ENCODE measurements around the gene GSTO1.
A peak's percentile ranks its signal among the peaks of the same experiment; 100 is the strongest.
"Not testable (repeated sequence)": the region's sequence is repeated elsewhere in the genome, so short reads cannot be mapped to it uniquely, and the experiment has no call there.

The GSTO1 gene

GRCh38 chr10:104254493-104255310 is at the start of gene GSTO1:
GSTO1 (plus strand) TSS chr10:104254892; CDS start chr10:104254929, 37 bp downstream.
- DNase-seq, result no peak

DNA sequence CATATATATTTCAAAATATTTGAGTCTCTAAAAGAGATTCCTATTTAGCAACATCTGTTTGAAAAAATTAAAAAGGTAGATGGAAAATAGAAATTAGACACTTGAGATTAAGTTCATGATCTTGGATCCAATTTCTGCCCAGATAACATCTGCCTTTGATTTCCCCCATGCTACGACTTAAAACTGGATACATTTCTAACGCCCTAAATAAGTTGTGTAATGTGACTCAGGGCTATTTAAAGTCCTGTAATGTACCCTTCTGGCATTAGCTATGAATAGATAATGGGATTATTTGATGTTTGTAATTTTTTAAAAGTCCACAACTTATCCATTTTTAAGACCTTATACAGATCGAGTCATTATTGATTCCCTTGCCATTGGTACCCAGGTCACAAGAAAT is 46.0 kb upstream of the GSTO1 start:
- DNase-seq, result no peak

DNA sequence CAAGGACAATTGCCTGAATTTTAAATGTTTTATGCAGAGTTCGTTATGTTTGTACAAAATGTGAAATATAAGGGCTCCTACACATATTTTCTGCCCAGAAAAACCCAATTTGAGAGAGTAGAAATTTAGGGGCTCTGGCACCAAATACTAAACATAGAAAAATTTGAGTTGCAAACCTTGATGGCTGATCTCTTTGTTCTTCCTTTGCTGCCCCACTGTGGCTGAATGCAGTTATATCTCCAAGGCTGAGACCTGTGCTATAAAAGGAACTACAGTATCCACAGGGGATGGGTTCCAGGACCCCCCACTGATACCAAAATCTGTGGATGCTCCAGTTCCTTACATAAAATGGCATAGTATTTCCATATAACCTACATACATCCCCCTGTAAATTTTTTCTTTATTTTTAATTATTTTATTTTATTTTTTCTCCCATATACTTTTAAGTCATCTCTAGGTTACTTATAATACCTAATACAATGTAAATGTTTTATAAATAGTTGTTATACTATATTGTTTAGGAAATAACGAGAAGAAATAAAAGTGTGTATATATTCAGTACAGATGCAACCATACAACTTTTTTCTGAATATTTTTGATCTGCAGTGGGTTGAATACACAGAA is 45.0 kb upstream of the GSTO1 start:
- DNase-seq, result no peak

DNA sequence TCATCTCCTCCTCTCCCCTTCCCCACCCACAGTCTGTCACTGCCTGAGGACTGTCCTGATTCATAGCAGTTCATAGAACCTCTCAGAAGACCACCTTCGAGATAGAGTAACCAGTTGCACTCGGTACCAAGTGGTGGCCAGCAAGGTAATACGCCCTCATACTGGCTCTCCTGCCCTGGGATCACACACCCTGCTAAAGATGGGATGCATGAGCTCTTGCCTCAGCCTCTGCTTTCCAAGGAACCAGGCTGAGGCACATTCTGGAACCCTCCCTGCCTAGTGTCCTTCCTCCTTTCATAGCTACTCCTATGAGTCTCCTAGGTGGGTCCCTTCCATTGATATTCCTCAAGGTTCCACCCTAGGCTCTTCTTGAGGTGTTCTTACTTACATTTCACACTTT is 38.1 kb upstream of the GSTO1 start:
- no peak for DNase-seq

DNA sequence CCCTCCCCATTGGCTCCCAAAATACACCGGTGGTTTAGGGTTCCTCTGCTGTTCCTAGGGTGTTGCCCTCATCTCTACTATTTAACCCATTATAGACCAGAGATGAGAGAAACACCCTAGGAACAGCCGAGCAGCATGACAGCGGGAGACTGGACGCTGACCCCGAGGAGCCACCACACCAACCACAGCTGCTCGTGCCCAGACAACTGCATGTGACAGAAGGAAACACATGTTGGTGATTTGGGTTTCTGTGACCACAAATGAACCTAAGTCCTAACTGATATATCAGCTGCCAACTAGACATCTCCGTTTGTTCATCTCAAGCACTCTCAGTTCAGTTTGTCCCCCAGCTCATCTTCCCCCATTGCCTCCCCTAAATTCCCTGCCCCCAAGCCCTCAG is 35.9 kb upstream of the GSTO1 start:
- no peak for DNase-seq

GRCh38 chr10:104220522-104220921 is 34.2 kb upstream of the GSTO1 start:
- no peak for DNase-seq

- no peak for DNase-seq
Observed at GRCh38 chr10:104223304-104223703, 31.4 kb upstream of the GSTO1 start.

GRCh38 chr10:104230490-104230889 is 24.2 kb upstream of the GSTO1 start:
- no peak for DNase-seq

- peak; percentile 76 for DNase-seq
Observed at GRCh38 chr10:104231784-104232612, 22.7 kb upstream of the GSTO1 start, which contains the start of gene CFAP43. CFAP43 (minus strand) TSS chr10:104232364; CDS start chr10:104232246, 118 bp downstream.

- no peak for DNase-seq
Observed at GRCh38 chr10:104232613-104233102, 22.0 kb upstream of the GSTO1 start.

DNA sequence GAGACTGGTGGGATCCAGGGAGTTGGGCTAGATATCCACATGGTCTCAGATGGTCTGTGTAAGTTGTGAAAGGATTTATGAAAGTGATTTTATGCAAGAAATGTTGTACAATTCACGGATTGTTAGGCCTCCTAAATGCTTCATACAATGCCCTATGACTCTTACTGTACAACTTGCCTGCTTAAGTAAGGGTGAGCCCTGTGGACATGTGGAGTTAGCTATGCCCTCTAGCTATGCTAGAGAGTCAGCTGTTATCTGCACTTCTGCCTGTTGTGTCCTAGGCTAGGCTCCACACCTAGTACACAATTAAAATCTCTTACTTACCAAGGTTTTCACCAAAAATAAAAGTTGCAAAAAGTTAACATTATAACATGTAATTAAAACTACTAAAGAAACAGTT is 20.9 kb upstream of the GSTO1 start:
- no peak for DNase-seq

DNA sequence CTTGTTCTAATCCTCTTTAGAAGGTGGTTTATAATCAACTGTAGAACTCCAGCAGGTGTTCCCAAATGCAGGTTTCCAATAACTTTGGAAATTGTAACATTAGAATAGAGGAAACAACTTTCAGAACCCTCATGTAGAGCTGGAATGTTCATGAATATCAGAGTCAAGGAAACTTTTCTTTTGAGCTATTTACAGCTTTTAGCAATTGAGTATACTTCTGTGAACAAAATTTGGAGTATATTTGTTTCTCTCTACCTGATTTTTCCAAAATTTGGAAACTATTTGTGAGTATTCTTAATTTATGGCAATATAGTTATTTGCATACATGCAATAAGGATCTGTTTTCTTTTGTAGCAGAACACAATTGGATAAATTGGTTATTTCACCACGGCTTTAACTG is 19.8 kb upstream of the GSTO1 start:
- DNase-seq, result no peak

GRCh38 chr10:104235801-104236200 is 18.9 kb upstream of the GSTO1 start:
- DNase-seq, result no peak

- DNase-seq, result no peak
Observed at GRCh38 chr10:104240078-104240477, 14.6 kb upstream of the GSTO1 start.

DNA sequence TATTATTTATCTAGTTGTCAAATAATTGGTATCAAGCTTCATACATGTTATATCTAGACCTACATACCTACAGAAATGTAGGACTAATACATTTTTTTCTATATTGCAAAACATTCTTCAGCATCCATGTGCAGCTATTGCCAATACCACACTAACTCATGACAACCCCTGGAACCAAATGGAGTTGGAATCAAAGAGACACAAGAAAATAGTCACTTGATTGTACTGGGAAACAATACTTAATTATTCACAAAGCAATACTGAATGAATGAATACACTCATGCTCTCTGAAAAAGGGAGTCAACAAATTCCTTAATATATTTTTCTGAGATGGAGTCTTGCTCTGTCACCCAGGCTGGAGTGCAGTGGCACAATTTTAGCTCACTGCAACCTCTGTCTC is 12.1 kb upstream of the GSTO1 start:
- DNase-seq, result no peak

DNA sequence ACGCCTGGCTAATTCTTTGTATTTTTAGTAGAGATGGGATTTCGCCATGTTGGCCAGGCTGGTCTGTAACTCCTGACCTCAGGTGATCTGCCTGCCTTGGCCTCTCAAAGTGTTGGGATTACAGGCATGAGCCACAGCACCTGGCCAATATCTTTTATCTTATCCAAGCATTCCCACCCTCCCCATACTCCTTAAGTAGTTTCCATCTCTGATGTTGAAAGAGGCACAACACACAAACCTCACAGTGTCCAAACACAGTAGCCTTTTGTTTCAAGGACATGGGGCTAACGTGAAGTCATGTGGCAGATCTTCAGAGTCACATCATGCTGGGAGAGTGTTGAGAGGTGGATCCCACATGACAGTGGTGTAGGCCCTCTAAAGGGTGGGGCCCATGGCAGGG is 11.7 kb upstream of the GSTO1 start:
- DNase-seq, result not testable (repeated sequence)

DNA sequence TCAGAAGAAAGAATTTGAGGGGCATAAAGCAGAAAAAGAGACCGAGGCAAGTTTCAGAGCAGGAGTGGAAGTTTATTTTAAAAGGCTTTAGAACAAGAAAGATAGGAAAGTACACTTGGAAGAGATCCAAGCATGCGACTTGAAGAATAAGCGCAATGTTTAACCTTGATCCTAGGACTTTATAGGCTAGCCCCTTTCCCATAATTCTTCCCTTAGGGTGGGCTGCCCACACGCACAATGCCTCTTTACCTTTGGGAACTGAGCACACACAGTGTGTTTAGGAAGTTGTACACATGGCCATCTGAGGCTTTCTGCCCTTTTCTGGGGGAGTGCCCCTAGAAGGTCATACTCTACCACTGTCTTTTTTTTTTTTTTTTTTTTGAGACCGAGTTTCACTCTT is 11.2 kb upstream of the GSTO1 start:
- no peak for DNase-seq

- no peak for DNase-seq
Observed at GRCh38 chr10:104245066-104245632, 9.5 kb upstream of the GSTO1 start.

- DNase-seq, result no peak
Observed at GRCh38 chr10:104246976-104247375, 7.7 kb upstream of the GSTO1 start.

DNA sequence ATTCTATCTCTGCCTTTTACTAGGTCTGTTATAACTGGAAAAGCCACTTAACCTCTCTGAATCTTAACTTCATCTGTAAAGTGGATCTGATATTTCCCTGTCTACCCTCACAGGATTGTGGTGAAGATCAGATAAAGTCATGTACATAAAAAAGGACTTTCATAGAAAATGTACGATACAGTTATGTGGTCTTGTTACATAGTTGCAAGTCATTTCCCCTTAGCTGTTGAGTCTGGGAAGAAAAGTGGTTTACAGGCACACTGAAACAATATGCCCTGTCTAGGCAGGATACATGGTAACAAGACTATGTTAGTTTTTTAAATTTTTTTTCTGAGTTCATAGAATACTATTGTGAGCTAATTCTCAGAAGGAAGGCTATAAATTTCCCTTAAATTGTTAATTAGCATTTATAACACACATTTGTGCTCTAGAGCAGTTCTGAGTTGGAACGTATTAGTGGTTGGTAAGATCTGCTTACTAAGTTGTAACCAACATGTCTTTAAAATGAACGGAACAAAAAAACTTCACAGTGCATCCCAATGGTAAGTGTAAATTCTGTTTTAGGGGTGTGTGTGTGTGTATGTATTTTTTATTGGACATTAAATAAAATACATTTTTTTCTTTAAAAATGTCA is 7.1 kb upstream of the GSTO1 start:
- DNase-seq, result no peak

DNA sequence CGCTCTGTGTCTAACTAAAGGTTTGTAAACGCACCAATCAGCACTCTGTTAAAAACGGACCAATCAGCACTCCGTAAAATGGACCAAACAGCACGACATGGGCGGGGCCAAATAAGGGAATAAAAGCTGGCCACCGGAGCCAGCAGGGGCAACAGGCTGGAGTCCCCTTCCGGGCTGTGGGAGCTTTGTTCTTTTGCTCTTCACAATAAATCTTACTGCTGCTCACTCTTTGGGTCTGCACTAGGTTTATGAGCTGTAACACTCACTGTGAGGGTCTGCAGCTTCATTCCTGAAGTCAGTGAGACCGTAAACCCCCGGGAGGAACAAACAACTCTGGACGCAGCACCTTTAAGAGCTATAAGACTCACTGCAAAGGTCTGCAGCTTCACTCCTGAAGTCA is 5.8 kb upstream of the GSTO1 start:
- not testable (repeated sequence) for DNase-seq

DNA sequence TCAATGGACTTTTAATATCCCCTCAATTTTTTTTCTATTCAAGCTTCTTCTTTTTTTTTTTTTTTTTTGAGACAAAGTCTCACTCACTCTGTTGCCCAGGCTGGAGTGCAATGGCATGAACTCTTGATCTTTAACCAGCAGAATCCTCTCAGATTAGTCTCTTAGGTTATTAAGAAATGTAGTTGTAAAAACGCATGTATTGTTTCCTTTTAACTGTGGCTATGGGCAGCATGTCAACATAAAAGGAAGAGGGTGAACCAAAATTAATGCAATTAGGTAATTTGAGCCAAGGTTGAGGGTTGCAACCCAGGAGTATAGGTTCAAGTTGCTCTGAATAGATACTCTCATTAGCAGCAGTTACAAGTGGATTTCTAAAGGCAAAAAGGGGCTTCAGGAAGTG is 4.3 kb upstream of the GSTO1 start:
- DNase-seq, result no peak

GRCh38 chr10:104251443-104251842 is 3.2 kb upstream of the GSTO1 start:
- no peak for DNase-seq

Data from DMS79 (cell line).